Ishikawa (cell line): Measurements from ENCODE around the gene MACROD2.
A peak's percentile ranks its signal among the peaks of the same experiment; 100 is the strongest.

Experiments used
- CREB1 ChIP-seq: IDR thresholded peaks from 2 replicates; pipeline ENCODE4 v1.6.1; 2012; ENCODE audit warnings: low read depth
- EGR1 ChIP-seq: IDR thresholded peaks from 2 replicates; pipeline ENCODE4 v1.6.1; 2012
- EP300 ChIP-seq: IDR thresholded peaks from 2 replicates; pipeline ENCODE4 v1.6.1; 2012; ENCODE audit warnings: borderline replicate concordance
- NFIC ChIP-seq: IDR thresholded peaks from 2 replicates; pipeline ENCODE4 v1.6.1; 2012
- TAF1 ChIP-seq: IDR thresholded peaks from 2 replicates; pipeline ENCODE4 v1.6.1; 2012; ENCODE audit warnings: low read depth, mild to moderate bottlenecking
- TCF12 ChIP-seq: IDR thresholded peaks from 2 replicates; pipeline ENCODE4 v1.6.1; 2012; ENCODE audit warnings: low read depth
- TEAD4 ChIP-seq: IDR thresholded peaks from 2 replicates; pipeline ENCODE4 v1.6.1; 2012
- YY1 ChIP-seq: IDR thresholded peaks from 2 replicates; pipeline ENCODE4 v1.6.1; 2012; ENCODE audit warnings: low read depth
- ZBTB7A ChIP-seq: IDR thresholded peaks from 2 replicates; pipeline ENCODE4 v1.6.1; 2012; ENCODE audit warnings: low read depth
- TF ChIP-seq, protein P1 (sequence below): IDR thresholded peaks from 2 replicates; pipeline ENCODE4 v1.6.1; 2012; ENCODE audit warnings: low read depth, mild to moderate bottlenecking
- TF ChIP-seq, protein P2 (sequence below): IDR thresholded peaks from 2 replicates; pipeline ENCODE4 v1.6.1; 2012
- TF ChIP-seq, protein P3 (sequence below): IDR thresholded peaks from 2 replicates; pipeline ENCODE4 v1.6.1; 2012

DNA sequence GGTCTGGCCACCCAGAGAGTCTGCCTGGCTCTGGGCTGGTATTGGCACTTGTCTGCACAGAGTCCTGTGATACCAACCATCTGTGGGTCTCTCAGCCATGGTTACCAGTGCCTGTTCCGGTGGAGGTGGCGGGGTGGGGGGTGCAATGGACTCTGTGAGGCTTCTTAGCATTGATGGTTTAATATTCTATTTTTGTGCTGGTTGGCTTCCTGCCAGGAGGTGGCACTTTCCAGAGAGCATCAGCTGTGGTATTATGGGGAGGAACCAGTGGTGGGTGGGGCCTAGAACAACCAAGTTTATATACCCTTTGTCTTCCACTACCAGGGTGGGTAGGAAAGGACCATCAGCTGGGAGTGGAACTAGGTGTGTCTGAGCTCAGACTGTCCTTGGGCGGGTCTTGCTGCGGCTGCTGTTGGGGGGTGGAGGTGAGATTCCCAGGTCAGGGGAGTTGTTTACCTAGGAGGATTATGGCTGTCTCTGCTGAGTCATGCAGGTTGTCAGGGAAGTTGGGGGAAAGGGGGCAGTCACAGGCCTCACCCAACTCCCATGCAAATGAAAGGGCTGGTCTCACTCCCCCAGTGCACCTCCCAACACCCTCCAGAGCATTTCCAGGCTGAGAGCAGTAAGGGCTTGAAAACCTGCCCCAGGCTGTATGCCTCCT, 224.6 kb downstream of the MACROD2 start:
- TF ChIP-seq, protein P1, sequence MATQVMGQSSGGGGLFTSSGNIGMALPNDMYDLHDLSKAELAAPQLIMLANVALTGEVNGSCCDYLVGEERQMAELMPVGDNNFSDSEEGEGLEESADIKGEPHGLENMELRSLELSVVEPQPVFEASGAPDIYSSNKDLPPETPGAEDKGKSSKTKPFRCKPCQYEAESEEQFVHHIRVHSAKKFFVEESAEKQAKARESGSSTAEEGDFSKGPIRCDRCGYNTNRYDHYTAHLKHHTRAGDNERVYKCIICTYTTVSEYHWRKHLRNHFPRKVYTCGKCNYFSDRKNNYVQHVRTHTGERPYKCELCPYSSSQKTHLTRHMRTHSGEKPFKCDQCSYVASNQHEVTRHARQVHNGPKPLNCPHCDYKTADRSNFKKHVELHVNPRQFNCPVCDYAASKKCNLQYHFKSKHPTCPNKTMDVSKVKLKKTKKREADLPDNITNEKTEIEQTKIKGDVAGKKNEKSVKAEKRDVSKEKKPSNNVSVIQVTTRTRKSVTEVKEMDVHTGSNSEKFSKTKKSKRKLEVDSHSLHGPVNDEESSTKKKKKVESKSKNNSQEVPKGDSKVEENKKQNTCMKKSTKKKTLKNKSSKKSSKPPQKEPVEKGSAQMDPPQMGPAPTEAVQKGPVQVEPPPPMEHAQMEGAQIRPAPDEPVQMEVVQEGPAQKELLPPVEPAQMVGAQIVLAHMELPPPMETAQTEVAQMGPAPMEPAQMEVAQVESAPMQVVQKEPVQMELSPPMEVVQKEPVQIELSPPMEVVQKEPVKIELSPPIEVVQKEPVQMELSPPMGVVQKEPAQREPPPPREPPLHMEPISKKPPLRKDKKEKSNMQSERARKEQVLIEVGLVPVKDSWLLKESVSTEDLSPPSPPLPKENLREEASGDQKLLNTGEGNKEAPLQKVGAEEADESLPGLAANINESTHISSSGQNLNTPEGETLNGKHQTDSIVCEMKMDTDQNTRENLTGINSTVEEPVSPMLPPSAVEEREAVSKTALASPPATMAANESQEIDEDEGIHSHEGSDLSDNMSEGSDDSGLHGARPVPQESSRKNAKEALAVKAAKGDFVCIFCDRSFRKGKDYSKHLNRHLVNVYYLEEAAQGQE: no peak
- no peak for TF ChIP-seq CREB1
- TF ChIP-seq ZBTB7A: no peak
- TF ChIP-seq, protein P2, sequence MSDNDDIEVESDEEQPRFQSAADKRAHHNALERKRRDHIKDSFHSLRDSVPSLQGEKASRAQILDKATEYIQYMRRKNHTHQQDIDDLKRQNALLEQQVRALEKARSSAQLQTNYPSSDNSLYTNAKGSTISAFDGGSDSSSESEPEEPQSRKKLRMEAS: no peak
- no peak for TF ChIP-seq TAF1
- no peak for TF ChIP-seq EGR1
- TF ChIP-seq NFIC: peak; percentile 39; the same call in 1 of the 2 replicates
- no peak for TF ChIP-seq TEAD4
- no peak for TF ChIP-seq EP300
- no peak for TF ChIP-seq YY1
- TF ChIP-seq, protein P3, sequence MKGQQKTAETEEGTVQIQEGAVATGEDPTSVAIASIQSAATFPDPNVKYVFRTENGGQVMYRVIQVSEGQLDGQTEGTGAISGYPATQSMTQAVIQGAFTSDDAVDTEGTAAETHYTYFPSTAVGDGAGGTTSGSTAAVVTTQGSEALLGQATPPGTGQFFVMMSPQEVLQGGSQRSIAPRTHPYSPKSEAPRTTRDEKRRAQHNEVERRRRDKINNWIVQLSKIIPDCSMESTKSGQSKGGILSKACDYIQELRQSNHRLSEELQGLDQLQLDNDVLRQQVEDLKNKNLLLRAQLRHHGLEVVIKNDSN: no peak
- no peak for TF ChIP-seq TCF12
